GM19452 (cell line): ENCODE data around the gene PCDHB4.
"Not testable (repeated sequence)": the region's sequence is repeated elsewhere in the genome, so short reads cannot be mapped to it uniquely, and the experiment has no call there.

ENCODE experiments used
- ATAC-seq: cut with Tn5 transposase; IDR thresholded peaks from one replicate; pipeline ENCODE4 v1.9.1; 2021; ENCODE audit not compliant: unreplicated experiment

PCDHB4 gene

GRCh38 chr5:141121563-141121962, at the start of gene PCDHB4:
Gene PCDHB4 (plus strand): TSS chr5:141121818. CDS start chr5:141121999, 181 bp downstream.
- ATAC-seq, result no peak

- no peak for ATAC-seq
Observed at GRCh38 chr5:141077826-141078225, 43.8 kb upstream of the PCDHB4 start.

- ATAC-seq, result no peak
Observed at GRCh38 chr5:141082228-141082627, 39.4 kb upstream of the PCDHB4 start.

GRCh38 chr5:141084487-141084989, 37.1 kb upstream of the PCDHB4 start:
- ATAC-seq, result no peak

GRCh38 chr5:141094481-141095262, 26.9 kb upstream of the PCDHB4 start, which contains the start of gene PCDHB2:
Gene PCDHB2 (plus strand): TSS chr5:141094615. CDS start chr5:141094791, 176 bp downstream.
- no peak for ATAC-seq

- no peak for ATAC-seq
Observed at GRCh38 chr5:141095263-141095641, 26.4 kb upstream of the PCDHB4 start.

- ATAC-seq, result not testable (repeated sequence)
Observed at GRCh38 chr5:141096181-141096580, 25.4 kb upstream of the PCDHB4 start.

- not testable (repeated sequence) for ATAC-seq
Observed at GRCh38 chr5:141096586-141096985, 25.0 kb upstream of the PCDHB4 start.

- ATAC-seq, result no peak
Observed at GRCh38 chr5:141100243-141100805, 21.3 kb upstream of the PCDHB4 start, which contains the start of gene PCDHB3. Gene PCDHB3 (plus strand): TSS chr5:141100473. CDS start chr5:141100650, 177 bp downstream.

- no peak for ATAC-seq
Observed at GRCh38 chr5:141101059-141101458, 20.6 kb upstream of the PCDHB4 start.

- not testable (repeated sequence) for ATAC-seq
Observed at GRCh38 chr5:141102070-141102469, 19.5 kb upstream of the PCDHB4 start.

GRCh38 chr5:141102471-141102870, 19.1 kb upstream of the PCDHB4 start:
- not testable (repeated sequence) for ATAC-seq

- no peak for ATAC-seq
Observed at GRCh38 chr5:141105350-141105749, 16.3 kb upstream of the PCDHB4 start.

- no peak for ATAC-seq
Observed at GRCh38 chr5:141119250-141119649, 2.4 kb upstream of the PCDHB4 start.

GRCh38 chr5:141121985-141122384, 367 bp downstream of the PCDHB4 start:
- ATAC-seq, result no peak

GRCh38 chr5:141123396-141124135, 1.9 kb downstream of the PCDHB4 start:
- ATAC-seq, result not testable (repeated sequence)

GRCh38 chr5:141127305-141127704, 5.7 kb downstream of the PCDHB4 start:
- ATAC-seq, result no peak

GRCh38 chr5:141135030-141135717, 13.6 kb downstream of the PCDHB4 start, which contains the start of gene PCDHB5:
Gene PCDHB5 (plus strand): TSS chr5:141135206. CDS start chr5:141135435, 229 bp downstream.
- ATAC-seq, result no peak

- ATAC-seq, result no peak
Observed at GRCh38 chr5:141135718-141136266, 14.2 kb downstream of the PCDHB4 start.

GRCh38 chr5:141137346-141137745, 15.7 kb downstream of the PCDHB4 start:
- not testable (repeated sequence) for ATAC-seq
